WERI-Rb-1 (cell line): ENCODE measurements around the gene NF1.
"Not testable (repeated sequence)": the region's sequence is repeated elsewhere in the genome, so short reads cannot be mapped to it uniquely, and the experiment has no call there.

Experiments used
- DNase-seq: peaks from one replicate; pipeline ENCODE4 v3.0.0-alpha.2; 2020
- H3K27ac ChIP-seq: fragments of 250-450 bp; sonication (Bioruptor Pico); 2 replicates; pipeline ENCODE4 v1.5.1; 2020; ENCODE audit warnings: mild to moderate bottlenecking, moderate library complexity
- H3K27me3 ChIP-seq: fragments of 250-450 bp; sonication (Bioruptor Pico); 2 replicates; pipeline ENCODE4 v1.5.1; 2021; ENCODE audit warnings: mild to moderate bottlenecking, low read depth, moderate library complexity; ENCODE audit not compliant: insufficient read depth, severe bottlenecking
- H3K36me3 ChIP-seq: fragments of 250-450 bp; sonication (Bioruptor Pico); 2 replicates; pipeline ENCODE4 v1.5.1; 2020; ENCODE audit warnings: mild to moderate bottlenecking, moderate library complexity
- H3K4me3 ChIP-seq: 2 replicates; pipeline ENCODE4 v1.5.1; 2011; ENCODE audit warnings: low read depth, mild to moderate bottlenecking, control low read depth, low read length
- H3K9me3 ChIP-seq: fragments of 250-450 bp; sonication (Bioruptor Pico); 2 replicates; pipeline ENCODE4 v1.5.1; 2021; ENCODE audit warnings: mild to moderate bottlenecking, moderate library complexity; ENCODE audit not compliant: severe bottlenecking
- TF ChIP-seq, protein P1 (sequence below): IDR thresholded peaks from 2 replicates; pipeline ENCODE4 v1.5.1; 2011; ENCODE audit warnings: low read depth, mild to moderate bottlenecking, control low read depth, inconsistent platforms, low read length

NF1 gene

GRCh38 chr17:31279401-31279800, 184.6 kb downstream of the NF1 start:
- Histone ChIP-seq H3K27ac (no peak overlapping the region), H3K36me3 (peaks cover 19% of the 10 kb centered on the region), H3K4me3 (no peak overlapping the region), H3K9me3 (no peaks in the 10 kb centered on the region), H3K27me3 (no peaks in the 10 kb centered on the region)
- TF ChIP-seq, protein P1, sequence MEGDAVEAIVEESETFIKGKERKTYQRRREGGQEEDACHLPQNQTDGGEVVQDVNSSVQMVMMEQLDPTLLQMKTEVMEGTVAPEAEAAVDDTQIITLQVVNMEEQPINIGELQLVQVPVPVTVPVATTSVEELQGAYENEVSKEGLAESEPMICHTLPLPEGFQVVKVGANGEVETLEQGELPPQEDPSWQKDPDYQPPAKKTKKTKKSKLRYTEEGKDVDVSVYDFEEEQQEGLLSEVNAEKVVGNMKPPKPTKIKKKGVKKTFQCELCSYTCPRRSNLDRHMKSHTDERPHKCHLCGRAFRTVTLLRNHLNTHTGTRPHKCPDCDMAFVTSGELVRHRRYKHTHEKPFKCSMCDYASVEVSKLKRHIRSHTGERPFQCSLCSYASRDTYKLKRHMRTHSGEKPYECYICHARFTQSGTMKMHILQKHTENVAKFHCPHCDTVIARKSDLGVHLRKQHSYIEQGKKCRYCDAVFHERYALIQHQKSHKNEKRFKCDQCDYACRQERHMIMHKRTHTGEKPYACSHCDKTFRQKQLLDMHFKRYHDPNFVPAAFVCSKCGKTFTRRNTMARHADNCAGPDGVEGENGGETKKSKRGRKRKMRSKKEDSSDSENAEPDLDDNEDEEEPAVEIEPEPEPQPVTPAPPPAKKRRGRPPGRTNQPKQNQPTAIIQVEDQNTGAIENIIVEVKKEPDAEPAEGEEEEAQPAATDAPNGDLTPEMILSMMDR = no peak
- no peak for DNase-seq

GRCh38 chr17:31281061-31281460, 186.3 kb downstream of the NF1 start:
- no peak for DNase-seq
- no peak overlapping the region for H3K27ac ChIP-seq
- peaks cover 15% of the 10 kb centered on the region for H3K36me3 ChIP-seq
- no peaks in the 10 kb centered on the region for H3K9me3 ChIP-seq
- H3K27me3 ChIP-seq = no peaks in the 10 kb centered on the region
- TF ChIP-seq, protein P1 = no peak
- no peak overlapping the region for H3K4me3 ChIP-seq

DNA sequence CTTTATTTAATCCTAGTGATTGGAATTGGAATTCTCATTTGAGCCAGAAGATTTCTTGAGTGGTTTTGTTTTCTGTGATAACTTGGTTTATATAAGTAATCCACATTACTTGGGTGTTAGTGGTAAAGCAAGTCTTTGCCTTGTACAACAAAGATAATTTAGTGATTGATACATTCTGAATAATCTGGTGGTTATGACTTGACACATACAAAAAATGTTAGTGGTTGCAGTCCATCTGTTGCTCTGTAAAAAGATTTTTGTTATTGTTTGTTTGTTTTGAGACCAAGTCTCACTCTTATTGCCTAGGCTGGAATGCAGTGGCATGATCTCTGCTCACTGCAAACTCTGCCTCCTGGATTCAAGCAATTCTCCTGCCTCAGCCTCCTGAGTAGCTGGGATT, 189.1 kb downstream of the NF1 start:
- Histone ChIP-seq H3K27ac (no peak overlapping the region), H3K27me3 (no peaks in the 10 kb centered on the region), H3K36me3 (peaks cover 4% of the 10 kb centered on the region), H3K4me3 (no peak overlapping the region), H3K9me3 (no peaks in the 10 kb centered on the region)
- no peak for DNase-seq
- TF ChIP-seq, protein P1 = no peak

DNA sequence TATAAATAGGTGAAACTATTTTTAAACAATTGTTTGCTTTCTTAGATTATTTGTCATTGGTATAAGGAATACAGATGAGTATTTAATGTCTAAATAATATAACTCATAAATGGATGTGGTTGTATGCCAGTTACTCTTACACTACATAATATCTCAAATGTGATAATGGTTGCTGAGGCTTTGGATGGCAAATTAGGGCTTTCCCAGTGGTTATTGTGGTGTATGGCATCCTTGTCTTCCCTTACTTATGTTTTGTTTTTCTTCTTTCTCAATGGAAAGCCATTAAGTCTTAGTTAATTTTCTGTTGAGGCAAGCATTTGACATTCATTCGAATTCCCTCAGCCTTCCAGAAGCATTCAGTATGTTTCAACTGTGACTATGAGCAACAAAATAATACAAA, 191.8 kb downstream of the NF1 start:
- Histone ChIP-seq H3K9me3 (no peaks in the 10 kb centered on the region), H3K27me3 (no peaks in the 10 kb centered on the region), H3K27ac (no peak overlapping the region), H3K4me3 (no peak overlapping the region), H3K36me3 (peaks cover 4% of the 10 kb centered on the region; the same call in 1 of the 2 replicates)
- no peak for DNase-seq
- TF ChIP-seq, protein P1 = no peak

DNA sequence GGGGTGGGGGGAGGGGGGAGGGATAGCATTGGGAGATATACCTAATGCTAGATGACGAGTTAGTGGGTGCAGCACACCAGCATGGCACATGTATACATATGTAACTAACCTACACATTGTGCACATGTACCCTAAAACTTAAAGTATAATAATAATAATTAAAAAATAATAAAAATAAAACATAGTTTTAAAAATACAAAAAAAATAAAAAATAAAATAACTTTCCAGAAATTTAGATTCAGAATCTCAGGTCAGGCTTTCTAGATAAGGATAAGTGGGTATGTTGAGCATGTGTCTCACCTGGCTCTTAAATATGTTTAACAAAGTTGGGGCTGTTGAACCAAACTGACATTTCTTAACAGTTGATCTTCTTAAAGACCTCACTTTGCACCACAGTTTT, 193.2 kb downstream of the NF1 start:
- not testable (repeated sequence) for H3K4me3 ChIP-seq, H3K9me3 ChIP-seq, DNase-seq, H3K27ac ChIP-seq, H3K27me3 ChIP-seq
- peaks cover 10% of the 10 kb centered on the region for H3K36me3 ChIP-seq

DNA sequence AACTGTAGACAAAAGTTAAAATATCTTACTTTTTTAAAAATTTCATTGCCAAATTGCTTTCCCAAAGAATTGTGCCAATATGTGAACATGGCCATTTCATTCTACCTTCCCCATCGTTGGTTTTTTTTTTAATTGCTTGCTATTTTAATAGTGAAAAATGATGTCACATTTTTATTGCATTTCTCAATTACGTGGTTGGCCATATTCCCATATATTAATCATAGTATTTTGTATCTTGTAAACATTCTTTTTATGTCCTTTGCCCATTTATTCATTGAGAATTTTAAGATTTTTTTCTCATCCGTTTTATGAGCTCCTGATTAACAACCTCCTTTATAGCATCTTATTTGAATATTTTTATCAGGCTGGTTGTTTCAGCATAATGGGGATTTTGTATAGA, 195.0 kb downstream of the NF1 start:
- no peaks in the 10 kb centered on the region for H3K27me3 ChIP-seq
- no peak overlapping the region for H3K27ac ChIP-seq
- no peak for DNase-seq
- H3K4me3 ChIP-seq = no peak overlapping the region
- peaks cover 10% of the 10 kb centered on the region for H3K36me3 ChIP-seq
- no peaks in the 10 kb centered on the region for H3K9me3 ChIP-seq
- TF ChIP-seq, protein P1 = no peak
